Thoracic aorta (tissue), 2 donors: ENCODE measurements around the gene NXPH1. TPM values are rescaled to one million over a fixed set of nuclear protein-coding genes. Genes with fewer than 3 reads are reported as not detected.

ENCODE experiments used
- ATAC-seq: fragments of 150-250 bp; one replicate; pipeline ENCODE4 v1.8.0; 2017; ENCODE audit warnings: low read depth; ENCODE audit not compliant: insufficient number of reproducible peaks, low FRiP score
- DNase-seq: peaks from one replicate; pipeline ENCODE4 v3.0.0-alpha.2; 2020; ENCODE audit warnings: low spot score
- H3K27ac ChIP-seq, 2 donors: fragments of 200-600 bp; sonication (generic); 1 replicate in 1 of 2; 2 replicates in 1 of 2; pipeline ENCODE4 v1.5.1; 2016; ENCODE audit warnings: mild to moderate bottlenecking in 2 of 2, moderate library complexity in 2 of 2
- H3K27me3 ChIP-seq: fragments of 200-600 bp; sonication (generic); replicated peaks from 2 replicates; pipeline ENCODE4 v1.6.0; 2016; ENCODE audit warnings: mild to moderate bottlenecking; ENCODE audit not compliant: insufficient read depth
- H3K36me3 ChIP-seq: fragments of 200-600 bp; sonication (generic); one replicate; pipeline ENCODE4 v1.5.1; 2016
- H3K4me1 ChIP-seq, 2 donors: fragments of 200-600 bp; sonication (generic); 1 replicate in 1 of 2; 2 replicates in 1 of 2; pipeline versions ENCODE4 v1.5.1 to v1.6.0; 2016; ENCODE audit warnings: low read depth in 2 of 2, mild to moderate bottlenecking in 1 of 2; ENCODE audit not compliant: control insufficient read depth in 1 of 2
- H3K4me3 ChIP-seq: fragments of 200-600 bp; sonication (generic); 2 replicates; pipeline ENCODE4 v1.5.1; 2016; ENCODE audit warnings: mild to moderate bottlenecking
- H3K9me3 ChIP-seq: fragments of 200-600 bp; sonication (generic); 2 replicates; pipeline ENCODE4 v1.5.1; 2016
- CTCF ChIP-seq: fragments of 200-600 bp; sonication (generic); IDR thresholded peaks from one replicate; pipeline ENCODE4 v1.5.1; 2019; ENCODE audit warnings: antibody characterized with exemption
- total RNA-seq, 2 donors: library from RNA; depleted of rRNA; stranded (reverse); fragments of >200 nt; gene quantifications; one replicate each; pipeline versions ENCODE4 v1.1.0 to v1.2.3, GENCODE V29; 2016

Gene NXPH1
- total RNA-seq, 2 donors from 2014 or later = not detected

- Histone ChIP-seq H3K4me1 (no peaks in the 10 kb centered on the region), H3K9me3 (no peaks in the 10 kb centered on the region), H3K36me3 (no peaks in the 10 kb centered on the region), H3K4me3 (no peak overlapping the region), H3K27ac (no peak overlapping the region), H3K27me3 (no peaks in the 10 kb centered on the region)
- ATAC-seq (no peak), DNase-seq (no peak)
- TF ChIP-seq CTCF = no peak
These were observed 207.3 kb downstream of the NXPH1 start for GRCh38 chr7:8640671-8641070.

GRCh38 chr7:8668627-8669500 lies 235.5 kb downstream of the NXPH1 start:
- no peak for TF ChIP-seq CTCF
- no peak overlapping the region for H3K4me3 ChIP-seq
- ATAC-seq = no peak
- H3K36me3 ChIP-seq = no peaks in the 10 kb centered on the region
- no peaks in the 10 kb centered on the region for H3K4me1 ChIP-seq
- H3K27ac ChIP-seq = no peak overlapping the region
- H3K27me3 ChIP-seq = no peaks in the 10 kb centered on the region
- no peaks in the 10 kb centered on the region for H3K9me3 ChIP-seq
- no peak for DNase-seq

- Histone ChIP-seq H3K4me3 (no peak overlapping the region), H3K36me3 (no peaks in the 10 kb centered on the region), H3K27ac (no peak overlapping the region), H3K27me3 (no peaks in the 10 kb centered on the region), H3K9me3 (no peaks in the 10 kb centered on the region), H3K4me1 (no peaks in the 10 kb centered on the region)
- ATAC-seq = no peak
- DNase-seq = no peak
- no peak for TF ChIP-seq CTCF
These were observed 236.1 kb downstream of the NXPH1 start for GRCh38 chr7:8669501-8669851.

GRCh38 chr7:8684426-8684825 lies 251.0 kb downstream of the NXPH1 start:
- Histone ChIP-seq H3K4me3 (no peak overlapping the region), H3K9me3 (no peaks in the 10 kb centered on the region), H3K27me3 (no peaks in the 10 kb centered on the region), H3K27ac (no peak overlapping the region), H3K36me3 (no peaks in the 10 kb centered on the region), H3K4me1 (no peaks in the 10 kb centered on the region)
- ATAC-seq (no peak), DNase-seq (no peak)
- no peak for TF ChIP-seq CTCF

- Histone ChIP-seq H3K4me3 (no peak overlapping the region), H3K4me1 (no peaks in the 10 kb centered on the region), H3K36me3 (no peaks in the 10 kb centered on the region), H3K27ac (no peak overlapping the region), H3K27me3 (no peaks in the 10 kb centered on the region), H3K9me3 (no peaks in the 10 kb centered on the region)
- no peak for DNase-seq
- no peak for TF ChIP-seq CTCF
- no peak for ATAC-seq
These were observed 266.6 kb downstream of the NXPH1 start for GRCh38 chr7:8699875-8700624.
